ENCODE results near the gene POLD1. TPM values are rescaled to one million over a fixed set of nuclear protein-coding genes. Genes with fewer than 3 reads are reported as not detected.

POLD1 gene
- total and polyA plus RNA-seq, 3 experiments from 2014 or later: 29.4 to 160 (median 154) TPM

GRCh38 chr19:50401605-50402450, 17.7 kb downstream of the POLD1 start:
- no peak for DNase-seq
- Mint-ChIP-seq H3K4me1 (peaks cover 0 to 5% (median 0%) of the 10 kb centered on the region in 3 donors), H3K27ac (no peak overlapping the region), H3K9me3 (no peaks in the 10 kb centered on the region), H3K4me3 (no peak overlapping the region), H3K27me3 (no peaks in the 10 kb centered on the region), H3K36me3 (peaks cover 0 to 42% (median 10%) of the 10 kb centered on the region in 3 donors)
- ChIA-PET POLR2A (no interaction called here), CTCF (no interaction called here)
- H3K9me3 ChIP-seq (ENCODE audit: low read length): no peaks in the 10 kb centered on the region
- H3K27me3 ChIP-seq (ENCODE audit: insufficient read depth, low read length, poor library complexity, severe bottlenecking): no peaks in the 10 kb centered on the region
- H3K36me3 ChIP-seq (ENCODE audit: insufficient read depth, low read length): no peaks in the 10 kb centered on the region
- H3K4me1 ChIP-seq (ENCODE audit: insufficient read depth, low read length): no peaks in the 10 kb centered on the region
- no peak overlapping the region for H3K27ac ChIP-seq (ENCODE audit: low read depth, low read length)
- H3K4me3 ChIP-seq (ENCODE audit: low read length): no peak overlapping the region

GRCh38 chr19:50402544-50403301, 18.6 kb downstream of the POLD1 start:
- H3K27me3 Mint-ChIP-seq: no peaks in the 10 kb centered on the region
- ChIA-PET CTCF (no interaction called here), POLR2A (no interaction called here)
- no peak overlapping the region for H3K4me3 ChIP-seq (ENCODE audit: low read length)
- no peak for DNase-seq
- no peaks in the 10 kb centered on the region for H3K9me3 ChIP-seq (ENCODE audit: low read length)
- no peak overlapping the region for H3K4me3 Mint-ChIP-seq
- no peaks in the 10 kb centered on the region for H3K27me3 ChIP-seq (ENCODE audit: insufficient read depth, low read length, poor library complexity, severe bottlenecking)
- no peak overlapping the region for H3K27ac Mint-ChIP-seq
- no peak overlapping the region for H3K27ac ChIP-seq (ENCODE audit: low read depth, low read length)
- peaks cover 0 to 45% (median 9%) of the 10 kb centered on the region in 3 donors for H3K36me3 Mint-ChIP-seq
- no peaks in the 10 kb centered on the region for H3K9me3 Mint-ChIP-seq
- no peaks in the 10 kb centered on the region for H3K36me3 ChIP-seq (ENCODE audit: insufficient read depth, low read length)
- H3K4me1 ChIP-seq (ENCODE audit: insufficient read depth, low read length): no peaks in the 10 kb centered on the region
- peaks cover 0 to 3% (median 0%) of the 10 kb centered on the region in 3 donors for H3K4me1 Mint-ChIP-seq

- H3K4me3 Mint-ChIP-seq: no peak overlapping the region
- H3K36me3 Mint-ChIP-seq: peaks cover 0 to 54% (median 8%) of the 10 kb centered on the region in 3 donors
- CTCF ChIA-PET: no interaction called here
These were observed 22.1 kb downstream of the POLD1 start for GRCh38 chr19:50406156-50406820.

GRCh38 chr19:50406829-50407228, 22.7 kb downstream of the POLD1 start:
- H3K27ac ChIP-seq (ENCODE audit: low read depth, low read length): no peak overlapping the region
- H3K4me3 Mint-ChIP-seq: no peak overlapping the region
- H3K27me3 Mint-ChIP-seq: no peaks in the 10 kb centered on the region
- H3K27ac Mint-ChIP-seq: no peak overlapping the region
- ChIA-PET CTCF (no interaction called here), POLR2A (no interaction called here)
- no peaks in the 10 kb centered on the region for H3K4me1 Mint-ChIP-seq
- H3K9me3 Mint-ChIP-seq: no peaks in the 10 kb centered on the region
- no peak overlapping the region for H3K4me3 ChIP-seq (ENCODE audit: low read length)
- H3K27me3 ChIP-seq (ENCODE audit: insufficient read depth, low read length, poor library complexity, severe bottlenecking): no peaks in the 10 kb centered on the region
- no peaks in the 10 kb centered on the region for H3K9me3 ChIP-seq (ENCODE audit: low read length)
- H3K36me3 ChIP-seq (ENCODE audit: insufficient read depth, low read length): no peaks in the 10 kb centered on the region
- peaks cover 0 to 54% (median 8%) of the 10 kb centered on the region in 3 donors for H3K36me3 Mint-ChIP-seq
- DNase-seq: no peak
- no peaks in the 10 kb centered on the region for H3K4me1 ChIP-seq (ENCODE audit: insufficient read depth, low read length)

More at GRCh38 chr19:50406156-50406820, 22.1 kb downstream of the POLD1 start:
- Histone ChIP-seq H3K4me1 (ENCODE audit: insufficient read depth, low read length) (no peaks in the 10 kb centered on the region), H3K9me3 (ENCODE audit: low read length) (no peaks in the 10 kb centered on the region), H3K36me3 (ENCODE audit: insufficient read depth, low read length) (no peaks in the 10 kb centered on the region), H3K27me3 (ENCODE audit: insufficient read depth, low read length, poor library complexity, severe bottlenecking) (no peaks in the 10 kb centered on the region), H3K27ac (ENCODE audit: low read depth, low read length) (no peak overlapping the region), H3K4me3 (ENCODE audit: low read length) (no peak overlapping the region)
- POLR2A ChIA-PET: no interaction called here
- no peaks in the 10 kb centered on the region for H3K4me1 Mint-ChIP-seq
- DNase-seq: no peak
- no peaks in the 10 kb centered on the region for H3K9me3 Mint-ChIP-seq
- H3K27ac Mint-ChIP-seq: peak overlapping the region in 1 of 8 donors; percentile 58
- H3K27me3 Mint-ChIP-seq: no peaks in the 10 kb centered on the region

GRCh38 chr19:50409347-50409746, 25.2 kb downstream of the POLD1 start:
- H3K27me3 Mint-ChIP-seq: no peaks in the 10 kb centered on the region
- no peak overlapping the region for H3K27ac ChIP-seq (ENCODE audit: low read depth, low read length)
- peaks cover 0 to 44% (median 8%) of the 10 kb centered on the region in 3 donors for H3K36me3 Mint-ChIP-seq
- H3K4me1 Mint-ChIP-seq: no peaks in the 10 kb centered on the region
- no peaks in the 10 kb centered on the region for H3K9me3 Mint-ChIP-seq
- no peak for DNase-seq
- H3K4me1 ChIP-seq (ENCODE audit: insufficient read depth, low read length): no peaks in the 10 kb centered on the region
- H3K36me3 ChIP-seq (ENCODE audit: insufficient read depth, low read length): no peaks in the 10 kb centered on the region
- H3K4me3 ChIP-seq (ENCODE audit: low read length): no peak overlapping the region
- H3K9me3 ChIP-seq (ENCODE audit: low read length): no peaks in the 10 kb centered on the region
- ChIA-PET POLR2A (no interaction called here), CTCF (no interaction called here)
- no peak overlapping the region for H3K27ac Mint-ChIP-seq
- no peaks in the 10 kb centered on the region for H3K27me3 ChIP-seq (ENCODE audit: insufficient read depth, low read length, poor library complexity, severe bottlenecking)
- no peak overlapping the region for H3K4me3 Mint-ChIP-seq

GRCh38 chr19:50410109-50410508, 26.0 kb downstream of the POLD1 start:
- CTCF ChIA-PET: no interaction called here
- no peak for DNase-seq
- Mint-ChIP-seq H3K4me1 (no peaks in the 10 kb centered on the region), H3K9me3 (no peaks in the 10 kb centered on the region), H3K27ac (no peak overlapping the region), H3K36me3 (peaks cover 0 to 43% (median 8%) of the 10 kb centered on the region in 3 donors), H3K27me3 (no peaks in the 10 kb centered on the region), H3K4me3 (no peak overlapping the region)
- Histone ChIP-seq H3K36me3 (ENCODE audit: insufficient read depth, low read length) (no peaks in the 10 kb centered on the region), H3K9me3 (ENCODE audit: low read length) (no peaks in the 10 kb centered on the region), H3K4me1 (ENCODE audit: insufficient read depth, low read length) (no peaks in the 10 kb centered on the region), H3K27me3 (ENCODE audit: insufficient read depth, low read length, poor library complexity, severe bottlenecking) (no peaks in the 10 kb centered on the region), H3K27ac (ENCODE audit: low read depth, low read length) (no peak overlapping the region), H3K4me3 (ENCODE audit: low read length) (no peak overlapping the region)
- POLR2A ChIA-PET: no interaction called here

- ChIA-PET CTCF (interaction anchor here (2.3 kb wide), 1 partner anchor 55 kb away, joined by 5 read pairs; no protein-coding TSS in a partner anchor), POLR2A (no interaction called here)
- no peaks in the 10 kb centered on the region for H3K36me3 ChIP-seq (ENCODE audit: insufficient read depth, low read length)
- peaks cover 0 to 25% (median 4%) of the 10 kb centered on the region in 3 donors for H3K36me3 Mint-ChIP-seq
- no peaks in the 10 kb centered on the region for H3K4me1 ChIP-seq (ENCODE audit: insufficient read depth, low read length)
- peak overlapping the region in 2 of 8 donors; percentile 17 to 37 for H3K27ac Mint-ChIP-seq
- H3K9me3 Mint-ChIP-seq: no peaks in the 10 kb centered on the region
- peaks cover 0 to 1% of the 10 kb centered on the region in 2 donors for H3K27me3 Mint-ChIP-seq
- no peak overlapping the region for H3K4me3 ChIP-seq (ENCODE audit: low read length)
- no peaks in the 10 kb centered on the region for H3K9me3 ChIP-seq (ENCODE audit: low read length)
- no peak for DNase-seq
- H3K4me3 Mint-ChIP-seq: no peak overlapping the region
- no peak overlapping the region for H3K27ac ChIP-seq (ENCODE audit: low read depth, low read length)
- H3K27me3 ChIP-seq (ENCODE audit: insufficient read depth, low read length, poor library complexity, severe bottlenecking): no peaks in the 10 kb centered on the region
- H3K4me1 Mint-ChIP-seq: no peaks in the 10 kb centered on the region
These were observed 28.3 kb downstream of the POLD1 start for GRCh38 chr19:50412419-50412818.

- DNase-seq: no peak
- Mint-ChIP-seq H3K27me3 (peaks cover 0 to 1% of the 10 kb centered on the region in 2 donors), H3K27ac (no peak overlapping the region), H3K9me3 (no peaks in the 10 kb centered on the region), H3K36me3 (peaks cover 0 to 25% (median 4%) of the 10 kb centered on the region in 3 donors), H3K4me3 (no peak overlapping the region), H3K4me1 (no peaks in the 10 kb centered on the region)
- Histone ChIP-seq H3K4me3 (ENCODE audit: low read length) (no peak overlapping the region), H3K4me1 (ENCODE audit: insufficient read depth, low read length) (no peaks in the 10 kb centered on the region), H3K36me3 (ENCODE audit: insufficient read depth, low read length) (no peaks in the 10 kb centered on the region), H3K27ac (ENCODE audit: low read depth, low read length) (no peak overlapping the region), H3K9me3 (ENCODE audit: low read length) (no peaks in the 10 kb centered on the region), H3K27me3 (ENCODE audit: insufficient read depth, low read length, poor library complexity, severe bottlenecking) (no peaks in the 10 kb centered on the region)
- POLR2A ChIA-PET: no interaction called here
- CTCF ChIA-PET: interaction anchor here (2.3 kb wide), 1 partner anchor 56 kb away, joined by 5 read pairs; no protein-coding TSS in a partner anchor
These were observed 28.9 kb downstream of the POLD1 start for GRCh38 chr19:50413096-50413495.
